A673 (cell line): ENCODE data around the gene GET4. TPM values are rescaled to one million over a fixed set of nuclear protein-coding genes. Genes with fewer than 3 reads are reported as not detected.

ENCODE experiments used
- BruUV-seq: library from RNA; stranded (reverse); fragments of 400-500 nt; replicated peaks from 2 replicates; lab custom pipeline; 2021; lab: Mats Ljungman, UMichigan
- CTCF ChIA-PET: fragments of 300-600 bp; sonication (Branson Sonifier 250); formaldehyde crosslinking; loops from one replicate; lab custom pipeline; 2022; ENCODE audit warnings: antibody characterized with exemption; lab: Charles Lee
- POLR2A ChIA-PET: fragments of 300-600 bp; sonication (Branson Sonifier 250); formaldehyde crosslinking; loops from one replicate; lab custom pipeline; 2022; ENCODE audit warnings: antibody characterized with exemption; ENCODE audit not compliant: low non-redundant PET; lab: Charles Lee
- DNase-seq: peaks from one replicate; pipeline ENCODE4 v3.0.0-alpha.2; 2015; ENCODE audit warnings: low spot score
- H3K27ac ChIP-seq: fragments of 200-600 bp; sonication (generic); 2 replicates; pipeline ENCODE4 v1.5.1; 2016; ENCODE audit warnings: mixed run types, low read depth, mild to moderate bottlenecking, mixed read lengths, antibody characterized with exemption, low read length; ENCODE audit not compliant: poor library complexity, severe bottlenecking
- H3K27me3 ChIP-seq: fragments of 200-600 bp; sonication (generic); replicated peaks from 2 replicates; pipeline ENCODE4 v1.6.1; 2017; ENCODE audit warnings: mixed run types, low read depth, mild to moderate bottlenecking, mixed read lengths, antibody characterized with exemption, low read length; ENCODE audit not compliant: insufficient read depth, poor library complexity
- H3K36me3 ChIP-seq: fragments of 200-600 bp; sonication (generic); 2 replicates; pipeline ENCODE4 v1.6.1; 2016; ENCODE audit warnings: mixed run types, mild to moderate bottlenecking, mixed read lengths, antibody characterized with exemption, low read length; ENCODE audit not compliant: insufficient read depth, poor library complexity, severe bottlenecking
- H3K4me1 ChIP-seq: fragments of 200-600 bp; sonication (generic); 2 replicates; pipeline ENCODE4 v1.6.1; 2017; ENCODE audit warnings: mixed run types, mild to moderate bottlenecking, mixed read lengths, antibody characterized with exemption, low read length; ENCODE audit not compliant: insufficient read depth, poor library complexity, severe bottlenecking
- H3K4me3 ChIP-seq: fragments of 200-600 bp; sonication (generic); 2 replicates; pipeline ENCODE4 v1.5.1; 2016; ENCODE audit warnings: low read depth, mixed run types, mild to moderate bottlenecking, mixed read lengths, low read length; ENCODE audit not compliant: poor library complexity, severe bottlenecking
- H3K9me3 ChIP-seq: fragments of 200-600 bp; sonication (generic); 2 replicates; pipeline ENCODE4 v1.6.1; 2016; ENCODE audit warnings: mixed run types, low read depth, mild to moderate bottlenecking, mixed read lengths, antibody characterized with exemption, low read length; ENCODE audit not compliant: poor library complexity, severe bottlenecking
- EZH2 ChIP-seq: fragments of 200-600 bp; sonication (generic); IDR thresholded peaks from 2 replicates; pipeline ENCODE4 v1.6.1; 2017; ENCODE audit warnings: borderline replicate concordance, low read depth, mild to moderate bottlenecking, mixed read lengths, antibody characterized with exemption, low read length; ENCODE audit not compliant: poor library complexity, severe bottlenecking
- intact Hi-C: fragments of 100-400 bp; cut with micrococcal nuclease; formaldehyde crosslinking; loops from one replicate; pipeline ENCODE4 v1.10.0; 2022; ENCODE audit not compliant: unreplicated experiment
- total RNA-seq: library from RNA; stranded (reverse); gene quantifications from 2 replicates; pipeline ENCODE4 v1.2.3, GENCODE V29; 2021
- TF ChIP-seq, protein P1 (sequence below): fragments of 300-800, 200-600 bp; sonication (generic); conservative IDR thresholded peaks from 2 replicates; pipeline ENCODE4 v1.5.1; 2017; ENCODE audit warnings: low read depth, mild to moderate bottlenecking, antibody characterized with exemption, low read length, moderate library complexity, mixed read lengths

GET4 gene
- total RNA-seq, 1 experiment from 2014 or later, result 49.7 TPM

DNA sequence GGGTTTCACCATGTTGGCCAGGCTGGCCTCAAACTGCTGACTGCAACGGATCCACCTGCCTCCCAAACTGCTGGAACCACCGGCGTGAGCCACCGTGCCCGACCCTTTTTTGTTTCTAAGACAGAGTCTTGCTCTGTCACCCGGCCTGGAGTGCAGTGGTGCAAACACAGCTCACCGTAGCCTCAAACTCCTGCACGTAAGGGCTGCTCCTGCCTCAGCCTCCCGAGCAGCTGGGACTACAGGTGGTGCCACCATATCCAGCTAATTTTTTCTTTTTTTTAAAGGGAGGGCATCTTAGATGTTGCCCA, 41.7 kb downstream of the GET4 start:
- POLR2A ChIA-PET, result no interaction called here

DNA sequence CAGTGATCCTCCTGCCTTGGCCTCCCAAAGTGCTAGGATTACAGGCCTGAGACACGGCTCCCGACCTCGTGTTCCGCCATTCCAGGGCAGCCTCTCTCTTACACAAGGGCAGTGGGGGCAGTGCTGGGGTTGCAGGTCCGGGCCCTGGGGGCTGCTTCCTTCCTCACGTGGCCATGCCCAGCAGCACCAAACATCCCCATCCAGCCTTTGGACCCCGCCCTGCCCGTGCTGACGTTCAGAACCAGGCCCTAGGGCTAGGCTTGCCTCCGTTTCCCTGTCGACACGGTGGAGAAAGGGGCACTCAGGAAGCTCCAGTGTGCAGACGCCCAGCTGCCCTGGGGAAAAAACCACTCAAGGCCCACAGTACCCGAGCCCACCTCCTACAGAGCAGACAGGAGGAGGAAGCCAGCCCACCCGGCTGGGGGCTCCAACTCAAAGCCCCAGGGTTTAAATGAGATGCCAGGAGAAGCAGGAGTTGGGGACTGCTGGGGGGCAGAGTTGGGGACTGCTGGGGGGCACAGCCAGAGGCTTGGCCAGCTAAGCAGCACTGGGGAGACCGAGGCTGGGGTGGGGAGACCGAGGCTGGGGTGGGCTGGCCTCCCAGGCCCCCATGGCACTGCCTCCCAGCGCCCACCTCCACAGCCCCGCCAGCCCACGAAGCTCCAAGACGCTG, 42.2 kb downstream of the GET4 start:
- H3K4me3 ChIP-seq, result no peak overlapping the region
- TF ChIP-seq, protein P1, sequence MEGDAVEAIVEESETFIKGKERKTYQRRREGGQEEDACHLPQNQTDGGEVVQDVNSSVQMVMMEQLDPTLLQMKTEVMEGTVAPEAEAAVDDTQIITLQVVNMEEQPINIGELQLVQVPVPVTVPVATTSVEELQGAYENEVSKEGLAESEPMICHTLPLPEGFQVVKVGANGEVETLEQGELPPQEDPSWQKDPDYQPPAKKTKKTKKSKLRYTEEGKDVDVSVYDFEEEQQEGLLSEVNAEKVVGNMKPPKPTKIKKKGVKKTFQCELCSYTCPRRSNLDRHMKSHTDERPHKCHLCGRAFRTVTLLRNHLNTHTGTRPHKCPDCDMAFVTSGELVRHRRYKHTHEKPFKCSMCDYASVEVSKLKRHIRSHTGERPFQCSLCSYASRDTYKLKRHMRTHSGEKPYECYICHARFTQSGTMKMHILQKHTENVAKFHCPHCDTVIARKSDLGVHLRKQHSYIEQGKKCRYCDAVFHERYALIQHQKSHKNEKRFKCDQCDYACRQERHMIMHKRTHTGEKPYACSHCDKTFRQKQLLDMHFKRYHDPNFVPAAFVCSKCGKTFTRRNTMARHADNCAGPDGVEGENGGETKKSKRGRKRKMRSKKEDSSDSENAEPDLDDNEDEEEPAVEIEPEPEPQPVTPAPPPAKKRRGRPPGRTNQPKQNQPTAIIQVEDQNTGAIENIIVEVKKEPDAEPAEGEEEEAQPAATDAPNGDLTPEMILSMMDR, result no peak
- TF ChIP-seq EZH2, result no peak
- ChIA-PET CTCF (no interaction called here), POLR2A (no interaction called here)
- no peak overlapping the region for H3K27ac ChIP-seq
- DNase-seq, result no peak
- H3K4me1 ChIP-seq, result peaks cover 15% of the 10 kb centered on the region
- no peaks in the 10 kb centered on the region for H3K9me3 ChIP-seq
- no peaks in the 10 kb centered on the region for H3K27me3 ChIP-seq
- H3K36me3 ChIP-seq, result no peaks in the 10 kb centered on the region
- no TSS peak for BruUV-seq
- intact Hi-C loops, result no loop called here

More for the DNA sequence above, 41.7 kb downstream of the GET4 start:
- no peak for DNase-seq
- Histone ChIP-seq H3K27ac (no peak overlapping the region), H3K27me3 (no peaks in the 10 kb centered on the region), H3K4me1 (peaks cover 10% of the 10 kb centered on the region), H3K36me3 (no peaks in the 10 kb centered on the region), H3K4me3 (no peak overlapping the region), H3K9me3 (no peaks in the 10 kb centered on the region)
- CTCF ChIA-PET, result no interaction called here
- TF ChIP-seq EZH2, result no peak
- TF ChIP-seq, protein P1, result no peak
- BruUV-seq, result no TSS peak
- intact Hi-C loops, result no loop called here

DNA sequence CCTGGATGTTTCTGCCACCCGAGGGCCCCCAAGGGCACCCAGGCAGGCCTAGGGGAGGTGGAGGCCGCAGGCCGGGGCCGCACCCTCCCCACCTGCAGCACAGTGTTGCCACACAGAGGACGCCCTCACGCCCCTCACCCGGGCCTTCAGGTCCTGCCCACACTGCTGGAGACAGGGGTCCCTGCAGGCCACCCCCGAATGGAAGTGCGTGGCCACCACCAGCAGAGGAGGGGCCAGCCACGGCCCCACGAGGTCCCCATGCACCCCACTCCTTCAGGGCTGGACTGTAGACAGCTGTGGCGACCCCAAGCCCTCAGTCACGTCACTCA, 42.7 kb downstream of the GET4 start:
- ChIA-PET CTCF (no interaction called here), POLR2A (no interaction called here)
- no peaks in the 10 kb centered on the region for H3K9me3 ChIP-seq
- TF ChIP-seq EZH2, result no peak
- TF ChIP-seq, protein P1, result no peak
- no TSS peak for BruUV-seq
- DNase-seq, result no peak
- no peaks in the 10 kb centered on the region for H3K36me3 ChIP-seq
- H3K4me1 ChIP-seq, result peaks cover 16% of the 10 kb centered on the region
- no peak overlapping the region for H3K27ac ChIP-seq
- intact Hi-C loops, result no loop called here
- no peaks in the 10 kb centered on the region for H3K27me3 ChIP-seq
- H3K4me3 ChIP-seq, result no peak overlapping the region
